Ishikawa (cell line): ENCODE results near the gene YWHAQ.

Experiments
- CEBPB ChIP-seq: IDR thresholded peaks from 2 replicates; pipeline ENCODE4 v1.6.1; 2012
- CREB1 ChIP-seq: IDR thresholded peaks from 2 replicates; pipeline ENCODE4 v1.6.1; 2012; ENCODE audit warnings: low read depth
- EGR1 ChIP-seq: IDR thresholded peaks from 2 replicates; pipeline ENCODE4 v1.6.1; 2012
- EP300 ChIP-seq: IDR thresholded peaks from 2 replicates; pipeline ENCODE4 v1.6.1; 2012; ENCODE audit warnings: borderline replicate concordance
- FOXM1 ChIP-seq: IDR thresholded peaks from 2 replicates; pipeline ENCODE4 v1.6.1; 2012; ENCODE audit warnings: low read depth, borderline replicate concordance
- NFIC ChIP-seq: IDR thresholded peaks from 2 replicates; pipeline ENCODE4 v1.6.1; 2012
- RAD21 ChIP-seq: IDR thresholded peaks from 2 replicates; pipeline ENCODE4 v1.6.1; 2012; ENCODE audit warnings: low read depth
- TAF1 ChIP-seq: IDR thresholded peaks from 2 replicates; pipeline ENCODE4 v1.6.1; 2012; ENCODE audit warnings: low read depth, mild to moderate bottlenecking
- TCF12 ChIP-seq: IDR thresholded peaks from 2 replicates; pipeline ENCODE4 v1.6.1; 2012; ENCODE audit warnings: low read depth
- TEAD4 ChIP-seq: IDR thresholded peaks from 2 replicates; pipeline ENCODE4 v1.6.1; 2012
- USF1 ChIP-seq: IDR thresholded peaks from 2 replicates; pipeline ENCODE4 v1.6.1; 2012
- YY1 ChIP-seq: IDR thresholded peaks from 2 replicates; pipeline ENCODE4 v1.6.1; 2012; ENCODE audit warnings: low read depth
- ZBTB7A ChIP-seq: IDR thresholded peaks from 2 replicates; pipeline ENCODE4 v1.6.1; 2012; ENCODE audit warnings: low read depth
- TF ChIP-seq, protein P1 (sequence below): IDR thresholded peaks from 2 replicates; pipeline ENCODE4 v1.6.1; 2012
- TF ChIP-seq, protein P2 (sequence below): IDR thresholded peaks from 2 replicates; pipeline ENCODE4 v1.6.1; 2012; ENCODE audit warnings: low read depth, mild to moderate bottlenecking

YWHAQ gene

DNA sequence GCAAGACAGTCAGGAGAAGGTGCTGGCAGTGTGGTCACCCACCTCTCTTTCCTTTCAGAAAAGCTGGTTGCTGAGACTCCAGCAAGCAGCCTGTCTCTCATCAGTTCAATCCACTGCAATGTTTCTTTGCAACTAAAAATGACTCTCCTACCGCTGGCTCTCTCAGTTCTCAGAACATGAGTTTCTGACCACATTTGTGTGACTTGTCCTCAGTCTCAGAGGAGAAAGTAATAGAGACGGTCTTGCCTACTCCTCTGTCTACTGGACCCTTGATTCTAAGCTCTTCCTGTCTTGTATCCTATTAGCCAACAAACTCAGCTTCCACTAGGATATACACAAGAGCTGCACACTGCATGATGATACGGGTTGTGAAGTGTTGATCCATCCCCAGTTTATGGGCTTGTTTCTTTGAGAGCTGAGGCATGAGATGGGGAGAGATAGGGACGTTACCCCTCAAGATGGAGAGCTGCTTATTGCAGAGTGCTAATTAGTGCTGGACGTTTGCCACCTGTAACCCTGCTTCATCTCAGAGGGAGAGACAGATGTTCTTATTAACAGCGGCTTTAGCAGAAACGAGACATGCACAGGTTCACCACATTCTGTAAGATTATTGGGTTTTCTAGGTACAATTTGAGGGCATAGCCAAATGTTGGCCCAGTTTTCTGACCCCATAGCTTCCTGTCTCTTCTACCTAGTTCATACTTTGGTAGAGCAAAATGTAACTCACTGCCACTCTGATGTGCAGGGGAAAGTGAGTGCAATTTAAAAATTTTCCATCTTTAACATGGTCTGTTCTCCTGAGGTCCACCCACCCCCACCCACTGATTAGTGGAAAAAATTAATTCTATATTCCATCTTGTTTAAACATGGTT is 32.4 kb upstream of the YWHAQ start:
- TF ChIP-seq, protein P1, sequence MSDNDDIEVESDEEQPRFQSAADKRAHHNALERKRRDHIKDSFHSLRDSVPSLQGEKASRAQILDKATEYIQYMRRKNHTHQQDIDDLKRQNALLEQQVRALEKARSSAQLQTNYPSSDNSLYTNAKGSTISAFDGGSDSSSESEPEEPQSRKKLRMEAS = no peak
- no peak for TF ChIP-seq RAD21
- TF ChIP-seq FOXM1 = no peak
- no peak for TF ChIP-seq TEAD4
- TF ChIP-seq YY1 = no peak
- TF ChIP-seq TCF12 = no peak
- TF ChIP-seq TAF1 = no peak
- no peak for TF ChIP-seq EGR1
- TF ChIP-seq CREB1 = no peak
- TF ChIP-seq ZBTB7A = no peak
- TF ChIP-seq, protein P2, sequence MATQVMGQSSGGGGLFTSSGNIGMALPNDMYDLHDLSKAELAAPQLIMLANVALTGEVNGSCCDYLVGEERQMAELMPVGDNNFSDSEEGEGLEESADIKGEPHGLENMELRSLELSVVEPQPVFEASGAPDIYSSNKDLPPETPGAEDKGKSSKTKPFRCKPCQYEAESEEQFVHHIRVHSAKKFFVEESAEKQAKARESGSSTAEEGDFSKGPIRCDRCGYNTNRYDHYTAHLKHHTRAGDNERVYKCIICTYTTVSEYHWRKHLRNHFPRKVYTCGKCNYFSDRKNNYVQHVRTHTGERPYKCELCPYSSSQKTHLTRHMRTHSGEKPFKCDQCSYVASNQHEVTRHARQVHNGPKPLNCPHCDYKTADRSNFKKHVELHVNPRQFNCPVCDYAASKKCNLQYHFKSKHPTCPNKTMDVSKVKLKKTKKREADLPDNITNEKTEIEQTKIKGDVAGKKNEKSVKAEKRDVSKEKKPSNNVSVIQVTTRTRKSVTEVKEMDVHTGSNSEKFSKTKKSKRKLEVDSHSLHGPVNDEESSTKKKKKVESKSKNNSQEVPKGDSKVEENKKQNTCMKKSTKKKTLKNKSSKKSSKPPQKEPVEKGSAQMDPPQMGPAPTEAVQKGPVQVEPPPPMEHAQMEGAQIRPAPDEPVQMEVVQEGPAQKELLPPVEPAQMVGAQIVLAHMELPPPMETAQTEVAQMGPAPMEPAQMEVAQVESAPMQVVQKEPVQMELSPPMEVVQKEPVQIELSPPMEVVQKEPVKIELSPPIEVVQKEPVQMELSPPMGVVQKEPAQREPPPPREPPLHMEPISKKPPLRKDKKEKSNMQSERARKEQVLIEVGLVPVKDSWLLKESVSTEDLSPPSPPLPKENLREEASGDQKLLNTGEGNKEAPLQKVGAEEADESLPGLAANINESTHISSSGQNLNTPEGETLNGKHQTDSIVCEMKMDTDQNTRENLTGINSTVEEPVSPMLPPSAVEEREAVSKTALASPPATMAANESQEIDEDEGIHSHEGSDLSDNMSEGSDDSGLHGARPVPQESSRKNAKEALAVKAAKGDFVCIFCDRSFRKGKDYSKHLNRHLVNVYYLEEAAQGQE = no peak
- no peak for TF ChIP-seq CEBPB
- no peak for TF ChIP-seq NFIC
- no peak for TF ChIP-seq EP300

DNA sequence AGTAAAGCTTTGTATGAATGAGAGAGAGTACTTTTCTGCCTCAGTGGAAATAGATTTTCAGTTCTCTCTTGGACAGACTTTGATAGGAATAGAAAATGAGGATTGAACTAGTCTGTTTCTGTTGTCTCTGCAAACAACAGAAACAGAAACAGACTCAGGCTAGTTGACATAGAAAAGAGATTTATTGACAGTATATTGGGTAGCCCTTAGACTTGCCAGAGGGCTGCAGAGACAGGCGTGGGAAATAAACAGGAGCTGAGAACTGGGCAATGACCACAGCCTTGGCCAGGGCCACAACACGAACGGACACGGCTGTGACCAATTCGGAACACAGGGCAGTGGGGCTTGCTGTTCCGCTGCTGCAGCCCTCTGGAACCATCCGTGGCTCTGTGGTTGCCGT is 30.5 kb upstream of the YWHAQ start:
- TF ChIP-seq ZBTB7A = no peak
- no peak for TF ChIP-seq EGR1
- TF ChIP-seq, protein P2 = no peak
- TF ChIP-seq TAF1 = no peak
- TF ChIP-seq RAD21 = no peak
- no peak for TF ChIP-seq CREB1

DNA sequence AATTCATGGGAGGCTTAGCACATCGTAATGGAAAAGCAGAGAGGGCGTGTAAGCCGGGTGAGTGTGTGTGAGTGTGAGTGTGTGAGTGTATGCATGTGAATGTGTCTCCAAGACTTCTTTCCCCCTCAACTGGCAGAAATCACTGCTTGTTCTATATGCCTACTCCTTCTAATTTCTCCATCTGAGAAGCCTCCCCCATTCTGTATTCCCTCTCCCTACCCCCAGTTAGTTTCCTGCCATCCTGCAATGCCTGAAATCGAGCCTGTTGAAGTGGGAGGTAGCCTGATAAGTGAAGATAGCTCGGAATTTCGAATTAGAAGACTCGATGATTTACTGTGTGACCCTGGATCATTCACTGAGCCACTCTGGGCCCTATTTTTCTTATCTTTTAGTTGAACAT is 30.0 kb upstream of the YWHAQ start:
- TF ChIP-seq, protein P1 = no peak
- no peak for TF ChIP-seq TAF1
- TF ChIP-seq EP300 = no peak
- TF ChIP-seq USF1 = no peak
- TF ChIP-seq YY1 = no peak
- TF ChIP-seq CREB1 = no peak
- no peak for TF ChIP-seq ZBTB7A
- TF ChIP-seq TEAD4 = no peak
- no peak for TF ChIP-seq FOXM1
- no peak for TF ChIP-seq CEBPB

DNA sequence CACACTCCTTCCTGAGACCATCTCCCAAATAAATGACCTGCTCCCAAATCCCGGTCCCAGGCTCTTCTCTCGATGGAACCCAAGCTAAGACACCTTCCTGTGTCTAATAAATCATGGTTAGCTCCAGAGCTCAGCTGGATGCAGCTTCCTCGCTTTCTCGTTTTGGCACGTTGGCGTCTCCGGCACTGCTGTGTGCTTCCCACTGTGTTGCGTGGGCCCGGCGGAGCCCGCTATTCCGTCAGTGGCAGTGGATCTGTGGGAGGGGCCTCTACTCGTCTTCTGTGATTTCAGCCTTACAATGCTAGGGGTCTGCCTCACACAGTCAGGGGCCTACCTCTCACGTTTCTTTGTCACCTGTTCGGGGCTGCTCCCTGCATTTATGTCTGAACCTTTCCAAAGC is 29.4 kb upstream of the YWHAQ start:
- TF ChIP-seq TEAD4 (no peak), RAD21 (no peak), TAF1 (no peak)

DNA sequence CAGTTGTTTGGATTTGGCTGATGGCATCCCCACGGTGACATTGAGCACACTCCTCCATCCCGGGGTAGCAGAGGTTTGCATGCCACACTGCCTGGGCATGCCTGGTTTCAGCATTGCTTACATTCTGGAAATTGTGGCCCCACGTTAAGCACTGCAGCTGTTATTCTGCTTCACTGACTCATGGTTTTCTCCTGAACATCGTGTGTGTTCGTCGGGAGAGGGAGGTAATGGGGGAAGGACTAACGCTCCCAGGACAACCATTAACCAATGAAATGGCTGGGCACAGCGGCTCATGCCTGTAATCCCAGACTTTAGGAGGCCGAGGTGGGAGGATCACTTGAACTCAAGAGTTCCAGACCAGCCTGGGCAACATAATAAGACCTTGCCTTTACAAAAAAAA is 28.2 kb upstream of the YWHAQ start:
- TF ChIP-seq RAD21 (no peak), FOXM1 (no peak), EP300 (no peak), TEAD4 (no peak), USF1 (no peak), EGR1 (no peak)
- TF ChIP-seq, protein P2 = no peak
